H54 (cell line): Measurements from ENCODE around the gene APC2.

ENCODE experiments used
- DNase-seq: peaks from one replicate; pipeline ENCODE4 v3.0.0; 2011; ENCODE audit warnings: low spot score, mixed read lengths; ENCODE audit not compliant: insufficient read length
- FAIRE-seq: peaks from 3 replicates; lab custom pipeline; 2011; peaks lifted over from hg19 to GRCh38; lab: Jason Lieb, UNC
- POLR2A ChIP-seq: IDR thresholded peaks from 2 replicates; pipeline ENCODE4 v1.6.1; 2011; ENCODE audit warnings: low read depth, mild to moderate bottlenecking, low read length

APC2 gene

DNA sequence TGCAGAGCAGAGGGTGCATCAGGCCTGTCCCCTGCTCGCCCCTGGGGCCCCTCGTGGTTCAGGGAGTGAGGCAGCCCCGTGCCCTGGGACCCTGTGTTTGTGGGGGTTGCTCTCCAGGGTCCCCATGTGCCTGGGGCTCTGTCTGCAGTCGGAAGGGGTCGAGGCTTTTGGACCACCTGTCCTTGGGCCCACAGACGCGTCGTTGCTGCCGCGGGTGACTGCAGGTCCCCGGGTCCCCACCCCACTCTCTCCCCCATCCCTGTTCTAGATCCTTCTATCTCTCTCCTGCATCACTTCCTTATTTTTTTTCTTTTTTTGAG is 38.3 kb downstream of the APC2 start:
- DNase-seq (no peak), FAIRE-seq (no peak)
- no peak for TF ChIP-seq POLR2A

DNA sequence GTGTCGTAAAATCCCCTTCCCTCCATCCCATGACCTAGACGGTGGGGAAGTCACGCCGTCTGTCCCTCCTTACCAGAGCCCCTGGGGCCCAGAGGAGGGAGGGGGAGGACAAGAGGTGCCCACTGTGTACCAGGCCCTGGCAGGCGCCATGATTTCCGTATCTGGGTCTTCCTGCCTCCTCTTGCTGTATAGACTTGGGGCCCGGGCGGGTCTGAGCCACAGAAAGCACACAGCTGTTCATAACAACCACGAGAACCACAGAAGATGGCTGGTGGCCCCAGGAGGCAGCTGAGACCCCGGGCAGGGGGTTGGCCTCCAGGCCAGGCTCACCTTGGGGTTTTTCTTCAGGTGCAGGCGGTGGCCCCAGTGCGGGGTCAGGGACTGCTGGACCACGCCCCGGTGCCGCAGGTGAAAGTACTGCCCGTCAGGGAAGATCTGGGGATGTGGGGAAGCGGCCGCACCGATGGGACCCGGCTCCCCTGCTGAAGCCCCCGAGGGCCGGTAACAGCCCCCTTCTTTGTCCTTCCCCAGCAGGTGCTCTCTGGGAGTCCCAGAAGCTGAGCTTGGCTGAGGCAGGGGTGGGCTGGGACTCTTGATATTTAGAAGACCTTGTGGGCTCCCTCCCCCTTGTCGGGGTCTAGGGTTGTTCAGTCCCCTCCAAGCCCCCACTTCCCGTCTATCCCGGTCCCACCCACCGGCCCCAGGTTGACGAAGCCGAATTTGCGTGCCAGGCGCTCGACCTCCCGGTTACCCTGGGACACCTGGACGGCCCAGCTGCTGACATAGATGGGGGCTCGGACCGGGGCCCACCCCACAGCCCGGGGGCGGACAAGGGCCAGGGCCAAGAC is 39.8 kb downstream of the APC2 start:
- FAIRE-seq (no peak), DNase-seq (no peak)
- no peak for TF ChIP-seq POLR2A

DNA sequence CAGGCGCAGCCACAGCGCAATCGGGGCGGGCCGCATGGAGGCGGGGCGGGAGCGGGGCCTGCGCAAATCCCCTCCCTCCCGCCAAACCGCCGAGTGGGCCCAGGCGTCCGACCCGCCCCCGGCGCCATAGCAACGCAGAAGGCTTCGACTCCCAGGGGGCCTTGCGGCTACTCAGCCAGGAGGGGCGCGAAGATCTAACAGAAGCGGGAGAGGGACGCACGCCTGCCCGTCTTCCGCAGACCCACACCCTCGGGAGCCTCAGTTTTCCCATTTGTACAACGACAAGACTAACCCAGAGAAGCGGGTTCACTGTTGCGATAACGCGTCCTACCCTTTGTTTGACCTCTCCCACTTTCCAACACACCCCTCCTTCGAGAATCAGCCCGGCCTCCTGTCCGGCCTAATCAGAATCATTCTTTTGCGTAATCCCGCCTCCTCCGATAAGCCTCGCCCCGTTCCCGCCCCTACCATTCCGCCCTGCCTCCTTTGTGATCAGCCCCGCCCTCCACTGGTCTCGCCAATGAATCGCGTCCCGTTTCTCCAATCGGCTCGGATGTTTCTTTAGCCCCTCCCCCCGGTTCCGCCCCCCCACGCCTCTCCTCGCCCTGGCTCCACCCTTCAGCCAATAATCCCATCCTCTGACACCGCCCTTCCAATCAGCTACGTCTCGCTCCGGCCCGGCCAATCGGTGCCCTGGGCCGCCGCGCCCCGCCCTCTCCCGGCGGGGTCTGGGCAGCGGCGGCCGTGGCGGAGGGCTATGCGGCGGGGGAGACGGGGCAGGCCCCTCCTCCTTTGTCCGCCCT is 40.6 kb downstream of the APC2 start, which contains the start of gene PCSK4:
Gene PCSK4 (minus strand): TSS at position 40 of the 803 bp plus-strand sequence. CDS start 4 bp downstream, at position 36.
- peak; percentile 84 for FAIRE-seq
- DNase-seq: peak; percentile 97
- peak; percentile 32; the same call in 1 of the 2 replicates for TF ChIP-seq POLR2A

DNA sequence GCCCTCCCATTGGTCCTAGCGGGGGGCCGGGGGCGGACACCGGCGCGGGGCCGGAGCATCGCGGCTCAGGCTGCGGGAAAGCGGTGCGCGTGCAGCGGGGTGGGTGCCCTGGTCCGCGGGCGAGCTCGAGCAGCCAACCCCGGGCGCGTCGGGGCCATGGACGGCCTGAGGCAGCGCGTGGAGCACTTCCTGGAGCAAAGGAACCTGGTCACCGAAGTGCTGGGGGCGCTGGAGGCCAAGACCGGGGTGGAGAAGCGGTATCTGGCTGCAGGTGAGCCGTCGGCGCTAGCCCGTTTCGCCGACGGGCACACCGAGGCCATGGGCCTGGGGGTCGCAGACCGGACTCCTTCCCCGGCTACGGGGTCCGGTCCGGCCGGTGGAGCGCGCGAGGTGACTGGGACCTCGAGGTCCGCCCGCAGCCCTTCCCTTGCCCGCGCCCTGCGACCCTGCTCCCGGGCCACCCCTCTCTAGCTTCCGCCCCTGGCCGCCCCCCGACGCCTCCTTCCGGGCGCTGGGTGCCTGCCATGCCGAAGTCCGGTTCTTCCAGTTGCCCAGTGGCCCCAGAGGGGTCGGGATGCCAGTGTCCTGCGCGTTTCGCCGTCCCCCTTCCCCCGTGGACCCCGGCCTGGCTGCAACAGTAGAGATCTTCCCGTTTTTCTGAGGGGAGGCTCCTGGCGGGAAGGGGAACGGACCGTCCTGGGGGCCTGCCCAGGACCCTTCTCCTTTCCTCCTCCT is 41.4 kb downstream of the APC2 start, which contains the start of gene REEP6:
Gene REEP6 (plus strand): TSS at position 68 of the 735 bp plus-strand sequence. CDS start 89 bp downstream, at position 157.
- FAIRE-seq: no peak
- peak; percentile 60 for TF ChIP-seq POLR2A
- DNase-seq: no peak

DNA sequence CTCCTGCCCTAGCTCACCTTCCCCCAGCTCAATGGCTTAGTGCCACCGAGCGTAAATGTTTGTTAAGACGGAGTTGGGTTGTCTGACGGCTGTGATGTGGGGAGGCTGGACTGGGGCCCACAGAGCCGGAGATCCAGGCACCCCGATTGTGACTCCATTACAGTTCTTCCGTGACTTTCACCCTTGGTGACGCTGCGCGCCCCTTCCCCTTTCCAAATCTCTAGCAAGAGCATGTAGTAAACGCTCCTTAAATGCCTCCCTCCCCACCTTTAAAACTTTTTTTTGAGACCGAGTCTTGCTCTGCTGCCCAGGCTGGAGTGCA is 41.9 kb downstream of the APC2 start:
- FAIRE-seq: no peak
- TF ChIP-seq POLR2A: no peak
- DNase-seq: no peak

DNA sequence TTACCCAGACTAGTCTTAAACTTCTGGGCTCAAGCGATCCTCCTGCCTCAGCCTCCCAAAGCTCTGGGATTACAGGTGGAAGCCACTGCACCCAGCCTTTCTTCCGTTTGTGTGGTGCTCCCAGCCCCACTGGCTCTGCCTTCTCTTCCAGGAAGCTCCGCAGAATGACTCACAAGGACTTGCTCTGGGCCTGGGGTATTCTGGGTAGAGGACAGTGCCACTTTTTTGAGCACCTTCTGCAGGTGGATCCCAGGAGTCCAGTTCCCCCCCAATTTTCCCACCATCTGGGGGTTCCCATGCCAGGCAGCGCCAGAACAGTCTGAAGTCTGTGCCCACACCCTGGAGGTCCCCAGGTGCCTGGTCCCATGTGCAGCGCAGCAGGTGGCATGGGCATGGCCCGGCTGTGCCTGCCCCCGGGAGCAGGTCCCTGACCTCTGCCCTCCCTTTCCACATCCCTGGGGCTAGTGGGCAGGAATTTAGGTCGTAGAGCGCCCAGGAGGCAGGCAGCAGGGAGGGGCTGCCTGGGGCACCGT is 42.6 kb downstream of the APC2 start:
- no peak for FAIRE-seq
- DNase-seq: no peak
- no peak for TF ChIP-seq POLR2A

DNA sequence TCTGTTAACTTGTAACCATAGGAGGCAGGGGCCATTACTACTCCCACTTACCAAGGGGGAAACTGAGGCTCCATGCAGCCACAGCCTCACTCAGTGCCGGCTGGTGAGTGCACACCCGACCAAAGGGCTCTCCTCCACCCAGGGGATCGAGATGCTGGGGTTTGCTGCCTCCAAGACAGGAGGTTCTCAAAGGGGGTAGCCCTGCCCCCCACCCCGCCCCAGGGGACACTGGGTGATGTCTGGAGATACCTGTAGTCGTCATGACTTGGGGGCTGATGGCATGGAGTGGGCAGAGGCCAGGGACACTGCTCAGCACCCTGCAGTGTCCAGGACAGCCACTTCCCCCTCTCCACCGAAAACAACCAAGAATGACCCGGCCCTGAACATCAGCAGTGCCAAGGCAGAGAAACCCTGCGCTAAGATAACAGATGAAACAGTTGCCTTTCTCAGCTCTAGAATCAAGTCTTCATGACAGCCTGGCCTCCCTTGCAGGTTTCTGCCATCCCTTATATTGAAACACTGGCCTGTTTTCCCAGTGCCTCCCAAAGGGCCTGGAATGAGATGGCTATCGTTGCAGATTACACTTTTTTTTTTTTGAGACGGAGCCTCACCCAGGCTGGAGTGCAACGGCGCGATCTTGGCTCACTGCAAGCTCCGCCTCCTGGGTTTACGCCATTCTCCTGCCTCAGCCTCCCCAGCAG is 44.3 kb downstream of the APC2 start:
- no peak for TF ChIP-seq POLR2A
- DNase-seq: no peak
- no peak for FAIRE-seq

DNA sequence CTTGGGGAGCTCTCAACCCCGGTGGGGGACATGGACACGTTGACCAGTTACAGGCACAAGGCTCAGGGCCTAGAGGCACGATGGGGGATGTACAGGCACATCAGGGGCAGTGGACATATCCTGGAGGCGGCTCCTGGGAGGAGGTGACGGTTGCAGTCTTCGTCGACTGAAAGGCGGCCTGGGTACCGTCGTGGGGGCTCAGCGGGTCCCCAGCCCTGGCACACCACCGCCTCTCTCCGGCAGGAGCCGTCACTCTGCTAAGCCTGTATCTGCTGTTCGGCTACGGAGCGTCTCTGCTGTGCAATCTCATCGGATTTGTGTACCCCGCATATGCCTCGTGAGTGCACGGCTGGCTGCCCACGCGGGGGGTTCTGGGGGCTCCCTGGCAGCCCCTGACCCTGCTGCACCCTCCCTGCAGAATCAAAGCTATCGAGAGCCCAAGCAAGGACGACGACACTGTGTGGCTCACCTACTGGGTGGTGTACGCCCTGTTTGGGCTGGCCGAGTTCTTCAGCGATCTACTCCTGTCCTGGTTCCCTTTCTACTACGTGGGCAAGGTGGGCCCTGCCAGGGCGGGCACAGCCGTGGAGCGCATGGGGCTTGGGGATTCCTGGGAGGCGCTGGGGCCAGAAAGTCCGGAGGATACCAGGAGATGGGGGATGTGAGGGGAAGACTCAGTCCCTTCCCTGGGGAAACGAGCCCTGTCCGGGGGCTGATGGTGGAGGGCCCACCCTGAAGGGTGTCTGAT is 45.3 kb downstream of the APC2 start:
- TF ChIP-seq POLR2A: no peak
- DNase-seq (no peak), FAIRE-seq (no peak)

DNA sequence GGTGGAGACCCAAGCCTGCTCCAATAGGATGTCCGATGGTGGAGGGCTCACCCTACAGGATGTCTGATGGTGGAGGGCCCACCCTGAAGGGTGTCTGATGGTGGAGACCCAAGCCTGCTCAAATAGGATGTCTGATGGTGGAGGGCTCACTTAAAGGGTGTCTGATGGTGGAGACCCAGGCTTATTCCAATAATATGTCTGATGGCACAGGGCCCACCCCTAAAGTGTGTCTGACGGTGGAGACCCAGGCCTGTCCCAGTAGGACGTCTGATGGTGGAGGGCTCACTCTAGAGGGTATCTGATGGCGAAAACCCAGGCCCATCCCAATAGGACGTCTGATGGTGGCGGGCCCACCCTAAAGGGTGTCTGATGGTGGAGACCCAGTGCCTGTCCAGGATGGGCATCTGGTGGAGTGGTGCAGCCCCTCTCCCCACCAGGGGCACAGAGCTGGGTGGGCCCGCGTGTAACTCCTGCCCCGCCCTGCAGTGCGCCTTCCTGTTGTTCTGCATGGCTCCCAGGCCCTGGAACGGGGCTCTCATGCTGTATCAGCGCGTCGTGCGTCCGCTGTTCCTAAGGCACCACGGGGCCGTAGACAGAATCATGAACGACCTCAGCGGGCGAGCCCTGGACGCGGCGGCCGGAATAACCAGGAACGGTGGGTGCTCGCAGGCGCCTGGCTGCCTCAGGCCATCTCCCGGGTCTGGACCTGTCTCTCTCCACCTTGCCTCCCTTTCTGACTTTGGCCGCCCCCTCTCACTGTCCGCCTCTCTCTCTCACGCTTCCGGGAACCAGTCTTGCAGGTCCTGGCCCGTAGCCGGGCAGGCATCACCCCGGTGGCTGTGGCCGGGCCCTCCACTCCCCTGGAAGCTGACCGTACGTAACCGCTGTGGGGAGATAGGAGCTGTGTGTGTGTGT is 46.1 kb downstream of the APC2 start:
- FAIRE-seq (no peak), DNase-seq (no peak)
- no peak for TF ChIP-seq POLR2A

DNA sequence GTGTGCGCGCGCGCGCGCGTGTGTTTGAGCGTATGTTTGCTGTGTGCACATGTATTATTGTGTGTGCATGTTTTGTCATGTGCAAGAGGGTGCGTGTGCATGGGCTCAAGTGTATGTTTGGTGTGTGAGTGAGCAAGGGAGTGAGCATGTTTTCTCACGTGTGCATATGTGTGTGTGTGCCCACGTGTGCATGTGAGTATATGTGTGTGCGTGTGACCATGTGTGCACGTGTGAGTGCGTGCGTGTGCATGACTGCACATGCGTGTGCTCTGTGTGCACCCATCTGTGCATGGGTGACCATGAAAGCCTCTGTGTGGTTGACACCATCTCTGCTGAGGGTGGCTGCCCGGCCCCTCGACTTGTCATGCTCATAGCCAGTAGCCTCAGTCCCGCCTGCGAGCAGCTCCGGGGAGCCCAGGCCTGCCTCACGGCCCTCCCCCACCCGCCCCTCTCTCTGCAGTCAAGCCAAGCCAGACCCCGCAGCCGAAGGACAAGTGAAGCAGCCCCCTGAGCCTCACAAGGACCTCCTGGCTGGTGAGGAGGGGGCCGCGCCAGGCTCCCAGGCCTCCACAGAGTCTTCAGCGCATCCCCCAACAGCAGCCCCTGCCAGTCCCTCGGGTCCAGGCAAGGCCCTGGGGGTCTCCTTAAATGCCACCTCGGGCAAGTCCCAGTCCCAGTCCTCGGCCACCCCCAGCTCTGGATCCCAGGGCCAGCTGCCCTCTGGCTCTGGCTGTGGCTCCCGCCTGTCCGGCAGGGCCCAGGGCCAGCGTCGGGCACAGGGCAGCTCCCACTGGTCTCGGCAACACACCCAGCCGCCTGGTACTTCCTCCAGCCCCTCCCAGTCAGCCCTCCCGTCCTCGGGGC is 47.0 kb downstream of the APC2 start:
- FAIRE-seq (no peak), DNase-seq (no peak)
- TF ChIP-seq POLR2A: no peak
